GM23338 (cell line): ENCODE results near the gene THSD4. TPM values are rescaled to one million over a fixed set of nuclear protein-coding genes. Genes with fewer than 3 reads are reported as not detected.

Experiments used
- ATAC-seq: fragments of 200-7000 bp; cut with Tn5 transposase; 3 replicates; pipeline ENCODE4 v1.9.1; 2020
- DNase-seq: peaks from one replicate; pipeline ENCODE4 v3.0.0-alpha.2; 2015; ENCODE audit warnings: low spot score
- H2AFZ ChIP-seq: fragments of 200-600 bp; sonication (generic); 2 replicates; pipeline ENCODE4 v1.8.0; 2016; ENCODE audit warnings: antibody characterized with exemption, mild to moderate bottlenecking, moderate library complexity
- H3F3A ChIP-seq: fragments of 200-600 bp; sonication (generic); replicated peaks from 2 replicates; pipeline ENCODE4 v1.8.0; 2017; ENCODE audit warnings: antibody characterized with exemption, mixed run types, low read depth
- H3K27ac ChIP-seq: fragments of 200-600 bp; sonication (generic); 2 replicates; pipeline ENCODE4 v1.6.1; 2016; ENCODE audit warnings: low read depth
- H3K27me3 ChIP-seq: fragments of 200-600 bp; sonication (generic); 2 replicates; pipeline ENCODE4 v1.8.0; 2016; ENCODE audit warnings: mild to moderate bottlenecking, mixed run types, moderate library complexity; ENCODE audit not compliant: insufficient read depth
- H3K36me3 ChIP-seq: fragments of 200-600 bp; sonication (generic); 2 replicates; pipeline ENCODE4 v1.8.0; 2016; ENCODE audit warnings: mild to moderate bottlenecking; ENCODE audit not compliant: insufficient read depth
- H3K4me1 ChIP-seq: fragments of 200-600 bp; sonication (generic); 2 replicates; pipeline ENCODE4 v1.8.0; 2016; ENCODE audit warnings: mild to moderate bottlenecking, moderate library complexity; ENCODE audit not compliant: insufficient read depth
- H3K4me2 ChIP-seq: fragments of 200-600 bp; sonication (generic); 2 replicates; pipeline ENCODE4 v1.7.1; 2017; ENCODE audit warnings: mixed run types
- H3K4me3 ChIP-seq: fragments of 200-600 bp; sonication (generic); 2 replicates; pipeline ENCODE4 v1.6.1; 2016; ENCODE audit warnings: mixed run types
- H3K79me2 ChIP-seq: fragments of 200-600 bp; sonication (generic); replicated peaks from 2 replicates; pipeline ENCODE4 v1.8.0; 2017; ENCODE audit warnings: mild to moderate bottlenecking; ENCODE audit not compliant: insufficient read depth
- H3K9me2 ChIP-seq: fragments of 200-600 bp; sonication (generic); 2 replicates; pipeline ENCODE4 v1.8.0; 2017; ENCODE audit not compliant: insufficient read depth
- H4K20me1 ChIP-seq: fragments of 200-600 bp; sonication (generic); replicated peaks from 2 replicates; pipeline ENCODE4 v1.8.0; 2017; ENCODE audit warnings: mild to moderate bottlenecking; ENCODE audit not compliant: insufficient read depth
- H3K27ac Mint-ChIP-seq: 2 replicates; pipeline ENCODE4 v1.8.0; 2020; ENCODE audit warnings: inconsistent platforms, mild to moderate bottlenecking, moderate library complexity, mixed read lengths
- H3K27me3 Mint-ChIP-seq: 3 replicates; pipeline ENCODE4 v1.8.0; 2022; ENCODE audit warnings: low read depth, mild to moderate bottlenecking, moderate library complexity, mixed read lengths, inconsistent platforms; ENCODE audit not compliant: insufficient read depth, poor library complexity
- H3K36me3 Mint-ChIP-seq: 3 replicates; pipeline ENCODE4 v1.8.0; 2021; ENCODE audit warnings: low read depth, mild to moderate bottlenecking, inconsistent platforms, moderate library complexity, mixed read lengths
- H3K4me1 Mint-ChIP-seq: 3 replicates; pipeline ENCODE4 v1.8.0; 2020; ENCODE audit warnings: mild to moderate bottlenecking, inconsistent platforms, mixed read lengths
- H3K4me3 Mint-ChIP-seq: 3 replicates; pipeline ENCODE4 v1.8.0; 2021; ENCODE audit warnings: moderate library complexity, mild to moderate bottlenecking, inconsistent platforms, mixed read lengths
- H3K9me3 Mint-ChIP-seq: 3 replicates; pipeline ENCODE4 v1.8.0; 2020; ENCODE audit warnings: moderate library complexity, mild to moderate bottlenecking, inconsistent platforms, mixed read lengths
- CREB1 ChIP-seq: fragments of 250-450 bp; sonication (Bioruptor Pico); IDR thresholded peaks from 2 replicates; pipeline ENCODE4 v1.5.0; 2020; ENCODE audit warnings: low read depth, mild to moderate bottlenecking, moderate library complexity
- EZH2 ChIP-seq: fragments of 200-600 bp; sonication (generic); IDR thresholded peaks from one replicate; pipeline ENCODE4 v1.8.0; 2017; ENCODE audit warnings: antibody characterized with exemption, mild to moderate bottlenecking, low read depth; ENCODE audit not compliant: unreplicated experiment
- EZH2phosphoT487 ChIP-seq: fragments of 200-600 bp; sonication (generic); IDR thresholded peaks from one replicate; pipeline ENCODE4 v1.8.1; 2018; ENCODE audit warnings: antibody characterized with exemption; ENCODE audit not compliant: unreplicated experiment
- JUNB ChIP-seq: IDR thresholded peaks from one replicate; pipeline ENCODE4 v1.6.1; 2016; ENCODE audit warnings: antibody characterized with exemption; ENCODE audit not compliant: unreplicated experiment
- NANOG ChIP-seq: IDR thresholded peaks from 2 replicates; pipeline ENCODE4 v1.6.1; 2016; ENCODE audit warnings: antibody characterized with exemption, borderline replicate concordance
- POLR2AphosphoS5 ChIP-seq: IDR thresholded peaks from 2 replicates; pipeline ENCODE4 v1.6.1; 2016; ENCODE audit warnings: antibody characterized with exemption, low read depth
- REST ChIP-seq: IDR thresholded peaks from one replicate; pipeline ENCODE4 v1.6.1; 2018; ENCODE audit warnings: antibody characterized with exemption; ENCODE audit not compliant: unreplicated experiment
- STAT1 ChIP-seq: IDR thresholded peaks from one replicate; pipeline ENCODE4 v1.6.1; 2016; ENCODE audit warnings: antibody characterized with exemption; ENCODE audit not compliant: unreplicated experiment
- ZNF114 ChIP-seq: fragments of 250-450 bp; sonication (Bioruptor Pico); IDR thresholded peaks from 2 replicates; pipeline ENCODE4 v1.5.0; 2020; ENCODE audit warnings: mild to moderate bottlenecking, moderate library complexity
- ZNF331 ChIP-seq: fragments of 250-450 bp; sonication (Bioruptor Pico); IDR thresholded peaks from 2 replicates; pipeline ENCODE4 v1.5.0; 2020; ENCODE audit warnings: low read depth, mild to moderate bottlenecking, moderate library complexity
- ZNF462 ChIP-seq: fragments of 250-450 bp; sonication (Bioruptor Pico); IDR thresholded peaks from 2 replicates; pipeline ENCODE4 v1.5.0; 2020; ENCODE audit warnings: mild to moderate bottlenecking, moderate library complexity
- polyA plus RNA-seq: library from polyadenylated mRNA; unstranded; fragments of >200 nt; fragmentation: Nextera tagmentation; extraction: Ambion mirVana; gene quantifications from 2 replicates; pipeline ENCODE4 v1.2.1, GENCODE V29; 2016
- total RNA-seq: library from RNA; depleted of rRNA; stranded (reverse); fragments of >200 nt; shearing (Covaris generic); gene quantifications from 2 replicates; pipeline ENCODE4 v1.2.3, GENCODE V29; 2014
- TF ChIP-seq, protein P1 (sequence below), 2 experiments: fragments of 200-600 bp in 1 of 2; sonication (generic) in 1 of 2; conservative IDR thresholded peaks; 2 replicates each; pipeline versions ENCODE4 v1.5.1 to v1.6.1; 2016 to 2017; ENCODE audit warnings: antibody characterized with exemption in 2 of 2, low read depth in 2 of 2, mild to moderate bottlenecking in 2 of 2, moderate library complexity in 1 of 2
- TF ChIP-seq, protein P2 (sequence below): IDR thresholded peaks from 2 replicates; pipeline ENCODE4 v1.6.1; 2016; ENCODE audit warnings: antibody characterized with exemption

Gene THSD4
- total and polyA plus RNA-seq, 2 experiments from 2014 or later = 2.0 to 7.4 TPM

GRCh38 chr15:71781965-71782265 lies 666.6 kb downstream of the THSD4 start:
- Histone ChIP-seq H2AFZ (no peak overlapping the region), H3K27me3 (no peaks in the 10 kb centered on the region), H3K36me3 (no peaks in the 10 kb centered on the region), H4K20me1 (no peaks in the 10 kb centered on the region), H3K27ac (no peak overlapping the region), H3K4me1 (no peaks in the 10 kb centered on the region), H3K9me2 (no peaks in the 10 kb centered on the region), H3F3A (no peaks in the 10 kb centered on the region), H3K4me2 (no peak overlapping the region), H3K4me3 (no peak overlapping the region), H3K79me2 (no peaks in the 10 kb centered on the region)
- ATAC-seq (no peak), DNase-seq (no peak)
- Mint-ChIP-seq H3K4me1 (peaks cover 12% of the 10 kb centered on the region), H3K36me3 (no peaks in the 10 kb centered on the region), H3K27me3 (peaks cover 4% of the 10 kb centered on the region), H3K4me3 (no peak overlapping the region), H3K27ac (no peak overlapping the region), H3K9me3 (no peaks in the 10 kb centered on the region)
- no peak for TF ChIP-seq POLR2AphosphoS5
- no peak for TF ChIP-seq STAT1
- no peak for TF ChIP-seq ZNF114 (CRISPR knock-in tag)
- TF ChIP-seq CREB1 = no peak
- TF ChIP-seq, protein P1, sequence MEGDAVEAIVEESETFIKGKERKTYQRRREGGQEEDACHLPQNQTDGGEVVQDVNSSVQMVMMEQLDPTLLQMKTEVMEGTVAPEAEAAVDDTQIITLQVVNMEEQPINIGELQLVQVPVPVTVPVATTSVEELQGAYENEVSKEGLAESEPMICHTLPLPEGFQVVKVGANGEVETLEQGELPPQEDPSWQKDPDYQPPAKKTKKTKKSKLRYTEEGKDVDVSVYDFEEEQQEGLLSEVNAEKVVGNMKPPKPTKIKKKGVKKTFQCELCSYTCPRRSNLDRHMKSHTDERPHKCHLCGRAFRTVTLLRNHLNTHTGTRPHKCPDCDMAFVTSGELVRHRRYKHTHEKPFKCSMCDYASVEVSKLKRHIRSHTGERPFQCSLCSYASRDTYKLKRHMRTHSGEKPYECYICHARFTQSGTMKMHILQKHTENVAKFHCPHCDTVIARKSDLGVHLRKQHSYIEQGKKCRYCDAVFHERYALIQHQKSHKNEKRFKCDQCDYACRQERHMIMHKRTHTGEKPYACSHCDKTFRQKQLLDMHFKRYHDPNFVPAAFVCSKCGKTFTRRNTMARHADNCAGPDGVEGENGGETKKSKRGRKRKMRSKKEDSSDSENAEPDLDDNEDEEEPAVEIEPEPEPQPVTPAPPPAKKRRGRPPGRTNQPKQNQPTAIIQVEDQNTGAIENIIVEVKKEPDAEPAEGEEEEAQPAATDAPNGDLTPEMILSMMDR (conservative IDR thresholded peaks at IDR 0.05; ENCODE audit: low read depth in 2 of 2) = no peak
- no peak for TF ChIP-seq EZH2phosphoT487
- TF ChIP-seq, protein P2, sequence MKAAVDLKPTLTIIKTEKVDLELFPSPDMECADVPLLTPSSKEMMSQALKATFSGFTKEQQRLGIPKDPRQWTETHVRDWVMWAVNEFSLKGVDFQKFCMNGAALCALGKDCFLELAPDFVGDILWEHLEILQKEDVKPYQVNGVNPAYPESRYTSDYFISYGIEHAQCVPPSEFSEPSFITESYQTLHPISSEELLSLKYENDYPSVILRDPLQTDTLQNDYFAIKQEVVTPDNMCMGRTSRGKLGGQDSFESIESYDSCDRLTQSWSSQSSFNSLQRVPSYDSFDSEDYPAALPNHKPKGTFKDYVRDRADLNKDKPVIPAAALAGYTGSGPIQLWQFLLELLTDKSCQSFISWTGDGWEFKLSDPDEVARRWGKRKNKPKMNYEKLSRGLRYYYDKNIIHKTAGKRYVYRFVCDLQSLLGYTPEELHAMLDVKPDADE = no peak
- TF ChIP-seq EZH2 = no peak
- no peak for TF ChIP-seq ZNF331
- no peak for TF ChIP-seq ZNF462 (CRISPR knock-in tag)
- no peak for TF ChIP-seq JUNB
- TF ChIP-seq REST = no peak
- no peak for TF ChIP-seq NANOG
